GM21515 (cell line): ENCODE data around the gene TSPAN31.
A peak's percentile ranks its signal among the peaks of the same experiment; 100 is the strongest.
"Not testable (repeated sequence)": the region's sequence is repeated elsewhere in the genome, so short reads cannot be mapped to it uniquely, and the experiment has no call there.

ENCODE experiments used
- ATAC-seq: cut with Tn5 transposase; IDR thresholded peaks from one replicate; pipeline ENCODE4 v1.9.1; 2021; ENCODE audit not compliant: unreplicated experiment

Gene TSPAN31

GRCh38 chr12:57765698-57766463 is 21.0 kb downstream of the TSPAN31 start:
- ATAC-seq = no peak

- no peak for ATAC-seq
These were observed 21.8 kb downstream of the TSPAN31 start, which contains the start of gene CYP27B1 for GRCh38 chr12:57766464-57767304. CYP27B1 (minus strand) TSS chr12:57767078; CDS start chr12:57767041, 37 bp downstream.

- ATAC-seq = no peak
These were observed 22.5 kb downstream of the TSPAN31 start for GRCh38 chr12:57767305-57767698.

- ATAC-seq = no peak
These were observed 23.0 kb downstream of the TSPAN31 start for GRCh38 chr12:57767876-57768275.

- no peak for ATAC-seq
These were observed 24.8 kb downstream of the TSPAN31 start for GRCh38 chr12:57769594-57769993.

- ATAC-seq = no peak
These were observed 25.9 kb downstream of the TSPAN31 start for GRCh38 chr12:57770734-57771133.

GRCh38 chr12:57771236-57771872 is 26.5 kb downstream of the TSPAN31 start:
- ATAC-seq = peak; percentile 68

GRCh38 chr12:57771873-57772428 is 27.1 kb downstream of the TSPAN31 start, which contains the start of gene METTL1:
METTL1 (minus strand) TSS chr12:57772105; CDS start chr12:57772083, 22 bp downstream.
- ATAC-seq = peak; percentile 82

- peak; percentile 20 for ATAC-seq
These were observed 27.8 kb downstream of the TSPAN31 start, which contains the start of gene EEF1AKMT3 for GRCh38 chr12:57772429-57773322. EEF1AKMT3 (plus strand) TSS chr12:57772614; CDS start chr12:57772725, 111 bp downstream.

- not testable (repeated sequence) for ATAC-seq
These were observed 29.8 kb downstream of the TSPAN31 start for GRCh38 chr12:57774634-57775033.

- ATAC-seq = no peak
These were observed 30.2 kb downstream of the TSPAN31 start for GRCh38 chr12:57775044-57775443.

GRCh38 chr12:57775563-57776246 is 30.9 kb downstream of the TSPAN31 start:
- ATAC-seq = no peak

- ATAC-seq = no peak
These were observed 31.4 kb downstream of the TSPAN31 start for GRCh38 chr12:57776247-57776587.

GRCh38 chr12:57777367-57777766 is 32.5 kb downstream of the TSPAN31 start:
- no peak for ATAC-seq

GRCh38 chr12:57777911-57778310 is 33.1 kb downstream of the TSPAN31 start:
- ATAC-seq = no peak

- no peak for ATAC-seq
These were observed 34.9 kb downstream of the TSPAN31 start for GRCh38 chr12:57779736-57780135.

- ATAC-seq = no peak
These were observed 35.6 kb downstream of the TSPAN31 start for GRCh38 chr12:57780284-57780897.

- ATAC-seq = no peak
These were observed 36.4 kb downstream of the TSPAN31 start for GRCh38 chr12:57781244-57781643.

GRCh38 chr12:57781801-57782200 is 37.0 kb downstream of the TSPAN31 start:
- no peak for ATAC-seq
